ENCODE measurements around the gene PTGDS.

PTGDS gene

GRCh38 chr9:136988872-136989271 lies 11.6 kb downstream of the PTGDS start:
- Histone ChIP-seq H3K4me1 (no peaks in the 10 kb centered on the region; the same call in 1 of the 2 replicates), H3K27me3 (ENCODE audit: low read depth) (no peaks in the 10 kb centered on the region), H3K4me3 (no peak overlapping the region), H3K9me3 (peaks cover 2% of the 10 kb centered on the region; the same call in 1 of the 2 replicates), H3K36me3 (replicated peaks) (peaks cover 8% of the 10 kb centered on the region)
- in situ Hi-C loops (cut with MboI; ENCODE audit: low sequenced_read_pairs) = no loop called here
- no peak for DNase-seq (ENCODE audit: low spot score in 2 of 2)

DNA sequence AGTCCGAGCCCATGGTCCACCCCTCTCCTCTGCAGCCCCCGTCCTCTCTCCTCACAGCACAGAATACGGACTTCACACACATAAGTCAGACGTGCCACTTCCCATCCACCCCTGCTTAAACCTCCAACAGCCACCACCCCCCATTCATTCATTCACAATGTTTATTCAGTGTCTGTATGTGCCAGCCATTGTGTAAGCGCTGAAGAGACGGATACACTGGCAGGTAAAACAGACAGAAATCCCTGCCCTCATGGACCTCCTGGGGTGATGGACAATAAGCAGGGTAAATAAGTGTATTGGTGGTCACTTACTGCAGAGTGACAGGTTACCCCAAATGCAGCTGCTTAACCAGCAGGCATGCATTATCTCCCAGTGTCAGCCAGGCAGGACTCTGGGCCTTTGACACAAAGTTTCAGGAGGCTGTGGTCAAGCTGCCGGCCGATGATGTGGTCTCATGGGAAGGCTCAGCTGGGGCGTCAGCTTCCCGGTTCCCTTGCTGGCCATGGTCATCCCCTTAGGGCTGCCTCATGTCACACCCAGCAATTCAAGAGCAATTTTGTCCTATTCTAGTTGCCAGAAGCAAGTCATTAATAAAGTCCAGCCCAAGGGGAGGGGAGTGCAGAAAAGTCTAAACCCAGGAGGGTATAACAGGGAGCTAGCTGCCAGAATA lies 13.1 kb downstream of the PTGDS start:
- in situ Hi-C loops (cut with MboI; ENCODE audit: low sequenced_read_pairs) = no loop called here
- no peaks in the 10 kb centered on the region for H3K27me3 ChIP-seq (ENCODE audit: low read depth)
- H3K36me3 ChIP-seq (replicated peaks) = peaks cover 16% of the 10 kb centered on the region
- peaks cover 2% of the 10 kb centered on the region; the same call in 1 of the 2 replicates for H3K9me3 ChIP-seq
- no peak overlapping the region for H3K4me3 ChIP-seq
- DNase-seq (ENCODE audit: low spot score in 2 of 2) = no peak
- no peaks in the 10 kb centered on the region; the same call in 1 of the 2 replicates for H3K4me1 ChIP-seq

GRCh38 chr9:136991993-136992818 lies 14.9 kb downstream of the PTGDS start, which contains the start of gene PAXX:
Gene PAXX, plus strand, starts transcription at chr9:136992422. Its CDS starts 22 bp downstream, at chr9:136992444.
- peaks cover 16% of the 10 kb centered on the region for H3K36me3 ChIP-seq (replicated peaks)
- peak; percentile 90 to 97 for DNase-seq (ENCODE audit: low spot score in 2 of 2)
- in situ Hi-C loops (cut with MboI; ENCODE audit: low sequenced_read_pairs) = no loop called here
- peaks cover 2% of the 10 kb centered on the region; the same call in 1 of the 2 replicates for H3K9me3 ChIP-seq
- H3K27me3 ChIP-seq (ENCODE audit: low read depth) = no peaks in the 10 kb centered on the region; the same call in 1 of the 2 replicates
- peak within 1 kb of the TSS; percentile 82 for H3K4me3 ChIP-seq
- H3K4me1 ChIP-seq = peaks cover 4% of the 10 kb centered on the region; the same call in 1 of the 2 replicates

GRCh38 chr9:136992819-136993369 lies 15.6 kb downstream of the PTGDS start:
- Histone ChIP-seq H3K27me3 (ENCODE audit: low read depth) (no peaks in the 10 kb centered on the region; the same call in 1 of the 2 replicates), H3K36me3 (replicated peaks) (peaks cover 16% of the 10 kb centered on the region), H3K4me1 (peaks cover 4% of the 10 kb centered on the region; the same call in 1 of the 2 replicates), H3K9me3 (peaks cover 2% of the 10 kb centered on the region; the same call in 1 of the 2 replicates), H3K4me3 (peak overlapping the region; percentile 82)
- in situ Hi-C loops (cut with MboI; ENCODE audit: low sequenced_read_pairs) = no loop called here
- no peak for DNase-seq (ENCODE audit: low spot score in 2 of 2)

- Histone ChIP-seq H3K36me3 (replicated peaks) (peaks cover 16% of the 10 kb centered on the region), H3K4me3 (no peak overlapping the region), H3K9me3 (peaks cover 2% of the 10 kb centered on the region; the same call in 1 of the 2 replicates), H3K4me1 (peaks cover 4% of the 10 kb centered on the region; the same call in 1 of the 2 replicates), H3K27me3 (ENCODE audit: low read depth) (no peaks in the 10 kb centered on the region; the same call in 1 of the 2 replicates)
- in situ Hi-C loops (cut with MboI; ENCODE audit: low sequenced_read_pairs) = no loop called here
- DNase-seq (ENCODE audit: low spot score in 2 of 2) = no peak
These were observed 17.0 kb downstream of the PTGDS start for GRCh38 chr9:136994180-136994887.

GRCh38 chr9:136994888-136995230 lies 17.6 kb downstream of the PTGDS start:
- DNase-seq (ENCODE audit: low spot score in 2 of 2) = no peak
- in situ Hi-C loops (cut with MboI; ENCODE audit: low sequenced_read_pairs) = no loop called here
- H3K9me3 ChIP-seq = peaks cover 2% of the 10 kb centered on the region; the same call in 1 of the 2 replicates
- H3K4me3 ChIP-seq = no peak overlapping the region
- peaks cover 4% of the 10 kb centered on the region; the same call in 1 of the 2 replicates for H3K4me1 ChIP-seq
- peaks cover 16% of the 10 kb centered on the region for H3K36me3 ChIP-seq (replicated peaks)
- H3K27me3 ChIP-seq (ENCODE audit: low read depth) = no peaks in the 10 kb centered on the region; the same call in 1 of the 2 replicates

- Histone ChIP-seq H3K27me3 (ENCODE audit: low read depth) (no peaks in the 10 kb centered on the region; the same call in 1 of the 2 replicates), H3K4me3 (no peak overlapping the region), H3K4me1 (peaks cover 4% of the 10 kb centered on the region; the same call in 1 of the 2 replicates), H3K36me3 (replicated peaks) (peaks cover 16% of the 10 kb centered on the region), H3K9me3 (peaks cover 2% of the 10 kb centered on the region; the same call in 1 of the 2 replicates)
- DNase-seq (ENCODE audit: low spot score in 2 of 2) = no peak
- in situ Hi-C loops (cut with MboI; ENCODE audit: low sequenced_read_pairs) = no loop called here
These were observed 18.1 kb downstream of the PTGDS start for GRCh38 chr9:136995362-136995761.

GRCh38 chr9:136995772-136996311 lies 18.5 kb downstream of the PTGDS start:
- peak in 1 of 2 experiments; percentile 36 for DNase-seq (ENCODE audit: low spot score in 2 of 2)
- in situ Hi-C loops (cut with MboI; ENCODE audit: low sequenced_read_pairs) = no loop called here
- H3K4me1 ChIP-seq = peaks cover 4% of the 10 kb centered on the region; the same call in 1 of the 2 replicates
- H3K9me3 ChIP-seq = peaks cover 2% of the 10 kb centered on the region; the same call in 1 of the 2 replicates
- H3K4me3 ChIP-seq = no peak overlapping the region
- H3K36me3 ChIP-seq (replicated peaks) = peaks cover 16% of the 10 kb centered on the region
- no peaks in the 10 kb centered on the region; the same call in 1 of the 2 replicates for H3K27me3 ChIP-seq (ENCODE audit: low read depth)

DNA sequence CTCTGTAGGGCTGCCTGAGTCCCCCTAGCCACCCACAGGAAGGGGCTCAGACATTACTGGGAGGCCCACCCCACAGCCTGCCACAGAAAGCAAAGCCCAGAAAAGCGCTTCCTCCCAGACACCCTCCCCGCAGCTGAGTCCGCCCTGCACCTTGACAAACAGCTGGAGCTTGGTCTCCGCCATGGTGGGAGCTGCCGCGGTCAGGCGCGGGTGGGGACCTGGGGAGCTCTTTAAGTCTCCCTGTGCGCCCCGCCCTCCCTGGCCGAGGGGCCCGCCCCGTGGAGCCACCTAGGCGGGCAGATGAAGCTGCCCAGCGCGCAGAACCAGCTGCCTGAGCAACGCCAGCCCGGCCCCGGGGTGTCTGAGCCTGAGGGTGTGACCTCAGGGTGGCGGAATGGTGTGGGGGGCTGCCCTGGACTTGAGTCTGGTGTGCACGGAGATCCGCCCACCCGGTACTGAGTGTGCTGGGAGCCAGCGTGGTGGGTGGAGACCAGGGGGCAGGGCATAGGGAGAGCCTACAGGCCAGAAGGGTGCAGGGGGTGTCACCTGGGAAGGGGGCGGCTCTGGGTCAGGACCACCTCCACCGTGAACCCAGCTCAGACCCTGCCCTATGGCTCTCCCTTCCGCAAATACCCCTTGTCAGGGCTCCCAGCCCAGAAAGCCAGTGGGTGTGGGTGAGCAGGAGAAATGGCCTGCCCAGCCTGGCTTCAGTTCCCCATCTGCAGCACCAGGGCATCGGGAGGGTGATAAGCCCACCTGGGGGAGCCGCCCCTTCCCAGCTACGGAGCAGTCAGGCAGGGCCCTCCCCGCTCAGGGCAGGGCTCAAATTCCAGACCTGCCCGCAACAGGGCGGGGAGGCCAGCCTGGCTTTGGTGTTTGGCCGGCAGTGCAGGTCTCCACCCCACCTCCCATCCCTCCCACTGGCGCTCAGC lies 19.3 kb downstream of the PTGDS start, which contains the start of gene CLIC3:
Gene CLIC3, minus strand, starts transcription at position 208 of the 932 bp plus-strand sequence. Its CDS starts 25 bp downstream, at position 183.
- peak in 1 of 2 experiments; percentile 56 for DNase-seq (ENCODE audit: low spot score in 2 of 2)
- Histone ChIP-seq H3K27me3 (ENCODE audit: low read depth) (no peaks in the 10 kb centered on the region; the same call in 1 of the 2 replicates), H3K9me3 (no peaks in the 10 kb centered on the region; the same call in 1 of the 2 replicates), H3K4me1 (peaks cover 4% of the 10 kb centered on the region; the same call in 1 of the 2 replicates), H3K36me3 (replicated peaks) (peaks cover 16% of the 10 kb centered on the region), H3K4me3 (no peak within 1 kb of the TSS)
- in situ Hi-C loops (cut with MboI; ENCODE audit: low sequenced_read_pairs) = no loop called here

GRCh38 chr9:136997371-136997770 lies 20.1 kb downstream of the PTGDS start:
- peaks cover 4% of the 10 kb centered on the region; the same call in 1 of the 2 replicates for H3K4me1 ChIP-seq
- in situ Hi-C loops (cut with MboI; ENCODE audit: low sequenced_read_pairs) = no loop called here
- no peak for DNase-seq (ENCODE audit: low spot score in 2 of 2)
- H3K4me3 ChIP-seq = no peak overlapping the region
- no peaks in the 10 kb centered on the region for H3K9me3 ChIP-seq
- no peaks in the 10 kb centered on the region; the same call in 1 of the 2 replicates for H3K27me3 ChIP-seq (ENCODE audit: low read depth)
- H3K36me3 ChIP-seq (replicated peaks) = peaks cover 16% of the 10 kb centered on the region

DNA sequence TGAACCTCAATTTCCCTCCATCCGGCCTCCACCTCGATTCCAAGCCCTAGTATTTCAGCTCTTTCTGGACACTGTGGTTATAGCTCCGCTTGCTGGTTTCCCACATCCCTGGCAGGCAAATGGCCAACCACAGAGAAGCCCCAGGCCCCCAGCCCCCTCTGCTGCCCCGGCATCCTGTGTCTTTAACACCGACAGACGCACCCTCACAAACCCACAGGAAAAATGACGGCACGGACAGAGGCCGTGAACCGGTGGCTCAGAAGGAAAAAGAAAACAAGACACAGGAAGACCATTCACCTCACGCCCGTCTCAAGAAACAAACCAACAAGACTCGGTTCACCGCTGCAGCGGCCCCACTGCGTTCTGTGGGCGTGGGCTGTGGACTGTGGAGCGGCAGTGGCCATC lies 20.5 kb downstream of the PTGDS start:
- DNase-seq (ENCODE audit: low spot score in 2 of 2) = peak in 1 of 2 experiments; percentile 30
- Histone ChIP-seq H3K9me3 (no peaks in the 10 kb centered on the region), H3K36me3 (replicated peaks) (peaks cover 16% of the 10 kb centered on the region), H3K27me3 (ENCODE audit: low read depth) (no peaks in the 10 kb centered on the region; the same call in 1 of the 2 replicates), H3K4me3 (no peak overlapping the region), H3K4me1 (peaks cover 4% of the 10 kb centered on the region; the same call in 1 of the 2 replicates)
- in situ Hi-C loops (cut with MboI; ENCODE audit: low sequenced_read_pairs) = no loop called here

All from HAP-1 (cell line).